ENCODE measurements around the gene HAGHL. TPM values are rescaled to one million over a fixed set of nuclear protein-coding genes. Genes with fewer than 3 reads are reported as not detected.

HAGHL gene
- total RNA-seq, 1 donor from 2014 or later = 33.2 TPM

GRCh38 chr16:694187-694862 is 32.6 kb upstream of the HAGHL start:
- peaks cover 3% of the 10 kb centered on the region for H3K27me3 ChIP-seq (ENCODE audit: control insufficient read depth, insufficient read depth, low read length)
- FAIRE-seq = no peak
- TF ChIP-seq CTCF (IDR thresholded peaks at IDR 0.05; ENCODE audit: insufficient read depth, low read length, severe bottlenecking) = no peak
- DNase-seq (ENCODE audit: low read depth) = no peak
- no peaks in the 10 kb centered on the region for H3K36me3 ChIP-seq (ENCODE audit: control insufficient read depth, insufficient read depth, low read length)
- H3K4me3 ChIP-seq (ENCODE audit: low read depth, low read length) = peak overlapping the region; percentile 39

GRCh38 chr16:694863-695354 is 32.0 kb upstream of the HAGHL start:
- no peak for DNase-seq (ENCODE audit: low read depth)
- no peak for TF ChIP-seq CTCF (IDR thresholded peaks at IDR 0.05; ENCODE audit: insufficient read depth, low read length, severe bottlenecking)
- H3K27me3 ChIP-seq (ENCODE audit: control insufficient read depth, insufficient read depth, low read length) = peaks cover 3% of the 10 kb centered on the region
- H3K36me3 ChIP-seq (ENCODE audit: control insufficient read depth, insufficient read depth, low read length) = no peaks in the 10 kb centered on the region
- peak overlapping the region; percentile 39 for H3K4me3 ChIP-seq (ENCODE audit: low read depth, low read length)
- no peak for FAIRE-seq

- Histone ChIP-seq H3K36me3 (ENCODE audit: control insufficient read depth, insufficient read depth, low read length) (no peaks in the 10 kb centered on the region), H3K4me3 (ENCODE audit: low read depth, low read length) (peak overlapping the region; percentile 33), H3K27me3 (ENCODE audit: control insufficient read depth, insufficient read depth, low read length) (peaks cover 3% of the 10 kb centered on the region)
- no peak for TF ChIP-seq CTCF (IDR thresholded peaks at IDR 0.05; ENCODE audit: insufficient read depth, low read length, severe bottlenecking)
- FAIRE-seq = no peak
- peak; percentile 63 for DNase-seq (ENCODE audit: low read depth)
These were observed 31.4 kb upstream of the HAGHL start for GRCh38 chr16:695355-696089.

- H3K36me3 ChIP-seq (ENCODE audit: control insufficient read depth, insufficient read depth, low read length) = no peaks in the 10 kb centered on the region
- TF ChIP-seq CTCF (IDR thresholded peaks at IDR 0.05; ENCODE audit: insufficient read depth, low read length, severe bottlenecking) = no peak
- H3K27me3 ChIP-seq (ENCODE audit: control insufficient read depth, insufficient read depth, low read length) = peaks cover 30% of the 10 kb centered on the region
- H3K4me3 ChIP-seq (ENCODE audit: low read depth, low read length) = no peak overlapping the region
- FAIRE-seq (no peak), DNase-seq (ENCODE audit: low read depth) (no peak)
These were observed 27.8 kb upstream of the HAGHL start for GRCh38 chr16:698911-699671.

GRCh38 chr16:700684-701584 is 26.0 kb upstream of the HAGHL start:
- peaks cover 32% of the 10 kb centered on the region for H3K27me3 ChIP-seq (ENCODE audit: control insufficient read depth, insufficient read depth, low read length)
- no peak for DNase-seq (ENCODE audit: low read depth)
- no peaks in the 10 kb centered on the region for H3K36me3 ChIP-seq (ENCODE audit: control insufficient read depth, insufficient read depth, low read length)
- FAIRE-seq = no peak
- TF ChIP-seq CTCF (IDR thresholded peaks at IDR 0.05; ENCODE audit: insufficient read depth, low read length, severe bottlenecking) = no peak
- no peak overlapping the region for H3K4me3 ChIP-seq (ENCODE audit: low read depth, low read length)
